Panc1 (cell line): ENCODE data around the gene TBC1D24. TPM values are rescaled to one million over a fixed set of nuclear protein-coding genes. Genes with fewer than 3 reads are reported as not detected.
A peak's percentile ranks its signal among the peaks of the same experiment; 100 is the strongest.

Experiments
- ATAC-seq: fragments of 200-7000 bp; cut with Tn5 transposase; 2 replicates; pipeline ENCODE4 v1.9.1; 2020; ENCODE audit warnings: mild to moderate bottlenecking, moderate library complexity
- BruUV-seq: library from RNA; stranded (reverse); fragments of 400-500 nt; replicated peaks from 2 replicates; lab custom pipeline; 2021; lab: Mats Ljungman, UMichigan
- CTCF ChIA-PET: fragments of 300-600 bp; sonication (Branson Sonifier 250); formaldehyde crosslinking; loops from one replicate; lab custom pipeline; 2022; ENCODE audit warnings: antibody characterized with exemption; lab: Charles Lee
- POLR2A ChIA-PET: fragments of 300-600 bp; sonication (Branson Sonifier 250); formaldehyde crosslinking; loops from one replicate; lab custom pipeline; 2022; ENCODE audit warnings: antibody characterized with exemption; lab: Charles Lee
- DNase-seq: peaks from one replicate; pipeline ENCODE4 v3.0.0-alpha.2; 2010; ENCODE audit warnings: low read depth, low spot score
- H3K27ac ChIP-seq: 2 replicates; pipeline ENCODE4 v1.5.1; 2011; ENCODE audit warnings: mild to moderate bottlenecking, low read length, inconsistent platforms
- H3K27me3 ChIP-seq: fragments of 200-500 bp; sonication (Bioruptor generic); 2 replicates; pipeline ENCODE4 v1.6.0; 2014; ENCODE audit warnings: low read length, inconsistent platforms; ENCODE audit not compliant: control insufficient read depth, insufficient read depth
- H3K36me3 ChIP-seq: fragments of 200-500 bp; sonication (Bioruptor generic); 2 replicates; pipeline ENCODE4 v1.5.1; 2014; ENCODE audit warnings: inconsistent platforms, mild to moderate bottlenecking, low read length, moderate library complexity; ENCODE audit not compliant: control insufficient read depth, insufficient read depth
- H3K4me1 ChIP-seq: 2 replicates; pipeline ENCODE4 v1.5.1; 2011; ENCODE audit warnings: inconsistent platforms, mild to moderate bottlenecking, low read length, moderate library complexity; ENCODE audit not compliant: control insufficient read depth, insufficient read depth
- H3K4me3 ChIP-seq, 2 experiments: 2 replicates each; pipeline ENCODE4 v1.5.1; 2011 to 2012; ENCODE audit warnings: low read depth in 2 of 2, low read length in 2 of 2, mild to moderate bottlenecking in 2 of 2, inconsistent platforms in 1 of 2, moderate library complexity in 1 of 2
- H3K9me3 ChIP-seq: fragments of 200-500 bp; sonication (Bioruptor generic); 2 replicates; pipeline ENCODE4 v1.5.1; 2014; ENCODE audit warnings: low read depth, mild to moderate bottlenecking, inconsistent platforms, low read length, moderate library complexity; ENCODE audit not compliant: control insufficient read depth, insufficient read depth
- POLR2AphosphoS5 ChIP-seq: IDR thresholded peaks from 2 replicates; pipeline ENCODE4 v1.6.1; 2012; ENCODE audit warnings: mild to moderate bottlenecking, low read depth, low read length, moderate library complexity
- SIN3A ChIP-seq: IDR thresholded peaks from 2 replicates; pipeline ENCODE4 v1.6.1; 2012; ENCODE audit warnings: low read depth, mild to moderate bottlenecking, low read length, moderate library complexity, borderline replicate concordance; ENCODE audit not compliant: insufficient read depth
- TCF7L2 ChIP-seq: IDR thresholded peaks from 2 replicates; pipeline ENCODE4 v1.6.1; 2011; ENCODE audit warnings: mild to moderate bottlenecking, low read depth, low read length, inconsistent platforms
- in situ Hi-C: cut with HindIII; loops from 2 replicates; pipeline ENCODE4 v1.10.0; 2016; ENCODE audit warnings: low sequenced_read_pairs, low pct_unique_long_range_greater_than_20kb
- intact Hi-C: fragments of 100-400 bp; cut with micrococcal nuclease; formaldehyde crosslinking; loops from one replicate; pipeline ENCODE4 v1.10.0; 2022; ENCODE audit not compliant: unreplicated experiment
- total RNA-seq: library from RNA; stranded (reverse); gene quantifications from one replicate; pipeline ENCODE4 v1.2.1, GENCODE V29; 2021; ENCODE audit not compliant: unreplicated experiment
- TF ChIP-seq, protein P1 (sequence below), 2 experiments: IDR thresholded peaks; 2 replicates each; pipeline ENCODE4 v1.6.1; 2011 to 2012; ENCODE audit warnings: low read depth in 2 of 2, control low read depth in 1 of 2, low read length in 1 of 2, mild to moderate bottlenecking in 1 of 2, moderate library complexity in 1 of 2; ENCODE audit not compliant: insufficient read depth in 1 of 2
- TF ChIP-seq, protein P2 (sequence below): fragments of 450-650 bp; IDR thresholded peaks from 2 replicates; pipeline ENCODE4 v1.5.1; 2017; ENCODE audit warnings: mild to moderate bottlenecking

Gene TBC1D24
- total RNA-seq, 1 experiment from 2014 or later = 26.7 TPM

DNA sequence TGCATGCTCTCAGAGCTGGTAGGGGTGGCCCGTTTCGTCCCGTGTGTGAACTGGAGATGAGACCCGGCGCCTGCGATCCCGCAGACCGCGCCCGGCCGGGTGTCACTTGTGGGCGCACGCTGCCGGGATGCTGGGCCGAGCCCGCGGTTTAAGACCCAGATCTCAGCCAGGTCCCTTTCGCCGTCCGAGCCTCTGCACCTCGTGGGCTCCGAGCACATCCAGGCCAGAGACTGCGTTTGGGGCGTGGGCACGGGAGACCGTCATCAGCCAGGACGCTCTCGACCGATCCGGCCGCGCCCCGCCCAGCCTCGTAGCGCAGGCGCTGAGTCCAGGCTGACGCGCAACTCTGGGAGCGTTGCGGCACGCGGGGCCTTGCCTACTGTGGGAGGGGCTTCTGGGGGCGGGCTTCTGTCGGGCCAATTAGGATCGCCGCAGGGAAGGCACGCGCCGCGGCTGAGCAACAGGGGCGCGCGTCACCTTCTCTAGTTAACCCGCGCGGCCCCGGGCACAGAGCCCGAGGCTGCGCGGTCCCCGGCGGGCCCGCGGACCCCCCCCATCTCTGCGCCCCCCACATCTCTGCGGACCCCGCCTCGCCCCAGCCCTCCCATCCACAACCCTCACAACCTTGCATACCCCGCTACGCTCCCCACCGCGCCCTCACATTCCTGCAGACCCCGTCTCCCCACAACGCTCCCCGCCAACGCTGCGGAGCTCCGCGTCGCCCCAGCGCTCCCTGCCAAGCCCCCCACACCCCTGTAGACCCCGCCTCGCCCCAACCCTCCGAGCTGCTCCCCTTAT, 57.0 kb downstream of the TBC1D24 start:
- POLR2A ChIA-PET = interaction anchor here (0.7 kb wide), 1 partner anchor 11 kb away, joined by 6 read pairs; no protein-coding TSS in a partner anchor
- Histone ChIP-seq H3K27me3 (no peaks in the 10 kb centered on the region), H3K36me3 (peaks cover 3% of the 10 kb centered on the region; the same call in 1 of the 2 replicates), H3K4me1 (peaks cover 16% of the 10 kb centered on the region), H3K4me3 (peak overlapping the region; percentile 50 to 75), H3K9me3 (no peaks in the 10 kb centered on the region), H3K27ac (peak overlapping the region; percentile 87)
- TF ChIP-seq TCF7L2 (no peak), SIN3A (peak; percentile 86; the same call in 1 of the 2 replicates), POLR2AphosphoS5 (peak; percentile 96)
- TF ChIP-seq, protein P1, sequence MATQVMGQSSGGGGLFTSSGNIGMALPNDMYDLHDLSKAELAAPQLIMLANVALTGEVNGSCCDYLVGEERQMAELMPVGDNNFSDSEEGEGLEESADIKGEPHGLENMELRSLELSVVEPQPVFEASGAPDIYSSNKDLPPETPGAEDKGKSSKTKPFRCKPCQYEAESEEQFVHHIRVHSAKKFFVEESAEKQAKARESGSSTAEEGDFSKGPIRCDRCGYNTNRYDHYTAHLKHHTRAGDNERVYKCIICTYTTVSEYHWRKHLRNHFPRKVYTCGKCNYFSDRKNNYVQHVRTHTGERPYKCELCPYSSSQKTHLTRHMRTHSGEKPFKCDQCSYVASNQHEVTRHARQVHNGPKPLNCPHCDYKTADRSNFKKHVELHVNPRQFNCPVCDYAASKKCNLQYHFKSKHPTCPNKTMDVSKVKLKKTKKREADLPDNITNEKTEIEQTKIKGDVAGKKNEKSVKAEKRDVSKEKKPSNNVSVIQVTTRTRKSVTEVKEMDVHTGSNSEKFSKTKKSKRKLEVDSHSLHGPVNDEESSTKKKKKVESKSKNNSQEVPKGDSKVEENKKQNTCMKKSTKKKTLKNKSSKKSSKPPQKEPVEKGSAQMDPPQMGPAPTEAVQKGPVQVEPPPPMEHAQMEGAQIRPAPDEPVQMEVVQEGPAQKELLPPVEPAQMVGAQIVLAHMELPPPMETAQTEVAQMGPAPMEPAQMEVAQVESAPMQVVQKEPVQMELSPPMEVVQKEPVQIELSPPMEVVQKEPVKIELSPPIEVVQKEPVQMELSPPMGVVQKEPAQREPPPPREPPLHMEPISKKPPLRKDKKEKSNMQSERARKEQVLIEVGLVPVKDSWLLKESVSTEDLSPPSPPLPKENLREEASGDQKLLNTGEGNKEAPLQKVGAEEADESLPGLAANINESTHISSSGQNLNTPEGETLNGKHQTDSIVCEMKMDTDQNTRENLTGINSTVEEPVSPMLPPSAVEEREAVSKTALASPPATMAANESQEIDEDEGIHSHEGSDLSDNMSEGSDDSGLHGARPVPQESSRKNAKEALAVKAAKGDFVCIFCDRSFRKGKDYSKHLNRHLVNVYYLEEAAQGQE (IDR thresholded peaks at IDR 0.05; ENCODE audit: insufficient read depth in 1 of 2, low read depth in 2 of 2, low read length in 1 of 2) = 0 out of 4 replicates have a peak, but pooled peaks of 1 of the 2 experiments have one; percentile 12
- DNase-seq (peak; percentile 77), ATAC-seq (peak; percentile 92)
- CTCF ChIA-PET = interaction anchor here (0.7 kb wide), 2 partner anchors 16 to 47 kb away, joined by 5 to 7 read pairs; no protein-coding TSS in a partner anchor
- BruUV-seq = no TSS peak
- in situ Hi-C loops (no loop called here), intact Hi-C loops (no loop called here)

DNA sequence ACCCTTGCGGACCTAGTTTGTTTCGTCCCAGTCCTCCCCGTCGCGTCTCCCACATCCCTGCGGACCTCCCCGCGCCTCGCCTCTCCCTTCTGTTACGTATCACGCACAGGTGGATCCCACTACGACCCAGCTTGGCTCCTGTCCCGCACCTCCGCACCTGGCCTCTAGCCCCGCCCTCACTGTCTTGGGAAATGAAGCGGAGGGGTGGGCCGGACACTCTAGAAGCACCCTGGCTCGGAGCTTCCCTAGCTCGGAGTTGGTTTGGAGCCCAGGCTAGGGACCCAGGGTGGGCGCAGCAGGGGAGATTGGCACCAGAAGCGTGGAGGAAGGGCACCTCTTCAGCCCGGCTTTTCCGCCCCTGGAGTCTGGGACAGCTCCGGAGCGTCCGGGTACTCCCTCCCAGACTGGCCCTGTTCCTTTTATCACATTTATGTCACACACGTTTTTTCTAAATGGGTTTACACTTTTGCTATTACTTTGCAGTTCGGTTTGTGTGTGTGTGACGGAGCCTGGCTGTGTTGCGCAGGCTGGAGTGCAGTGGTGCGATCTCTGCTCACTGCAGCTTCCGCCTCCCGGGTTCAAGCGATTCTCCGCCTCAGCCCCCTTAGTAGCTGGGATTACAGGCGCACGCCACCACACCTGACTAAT, 57.7 kb downstream of the TBC1D24 start:
- in situ Hi-C loops (no loop called here), intact Hi-C loops (no loop called here)

More for the DNA sequence above, 57.7 kb downstream of the TBC1D24 start:
- peak overlapping the region; percentile 50 to 75 for H3K4me3 ChIP-seq
- CTCF ChIA-PET = interaction anchor here (0.6 kb wide), 1 partner anchor 322 kb away, joined by 3 read pairs; no protein-coding TSS in a partner anchor
- ATAC-seq = peak; percentile 33
- peak overlapping the region; percentile 83 for H3K27ac ChIP-seq
- H3K9me3 ChIP-seq = no peaks in the 10 kb centered on the region
- POLR2A ChIA-PET = no interaction called here
- H3K27me3 ChIP-seq = no peaks in the 10 kb centered on the region
- BruUV-seq = no TSS peak
- H3K4me1 ChIP-seq = peaks cover 16% of the 10 kb centered on the region
- H3K36me3 ChIP-seq = peaks cover 3% of the 10 kb centered on the region; the same call in 1 of the 2 replicates
- TF ChIP-seq, protein P1 (IDR thresholded peaks at IDR 0.05; ENCODE audit: insufficient read depth in 1 of 2, low read depth in 2 of 2, low read length in 1 of 2) = no peak
- TF ChIP-seq POLR2AphosphoS5 (no peak), TCF7L2 (no peak), SIN3A (no peak)
- TF ChIP-seq, protein P2, sequence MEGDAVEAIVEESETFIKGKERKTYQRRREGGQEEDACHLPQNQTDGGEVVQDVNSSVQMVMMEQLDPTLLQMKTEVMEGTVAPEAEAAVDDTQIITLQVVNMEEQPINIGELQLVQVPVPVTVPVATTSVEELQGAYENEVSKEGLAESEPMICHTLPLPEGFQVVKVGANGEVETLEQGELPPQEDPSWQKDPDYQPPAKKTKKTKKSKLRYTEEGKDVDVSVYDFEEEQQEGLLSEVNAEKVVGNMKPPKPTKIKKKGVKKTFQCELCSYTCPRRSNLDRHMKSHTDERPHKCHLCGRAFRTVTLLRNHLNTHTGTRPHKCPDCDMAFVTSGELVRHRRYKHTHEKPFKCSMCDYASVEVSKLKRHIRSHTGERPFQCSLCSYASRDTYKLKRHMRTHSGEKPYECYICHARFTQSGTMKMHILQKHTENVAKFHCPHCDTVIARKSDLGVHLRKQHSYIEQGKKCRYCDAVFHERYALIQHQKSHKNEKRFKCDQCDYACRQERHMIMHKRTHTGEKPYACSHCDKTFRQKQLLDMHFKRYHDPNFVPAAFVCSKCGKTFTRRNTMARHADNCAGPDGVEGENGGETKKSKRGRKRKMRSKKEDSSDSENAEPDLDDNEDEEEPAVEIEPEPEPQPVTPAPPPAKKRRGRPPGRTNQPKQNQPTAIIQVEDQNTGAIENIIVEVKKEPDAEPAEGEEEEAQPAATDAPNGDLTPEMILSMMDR = no peak
- DNase-seq = no peak
